Glutamatergic neuron (in vitro differentiated cells): ENCODE results near the gene FREM3. TPM values are rescaled to one million over a fixed set of nuclear protein-coding genes. Genes with fewer than 3 reads are reported as not detected.
"Not testable (repeated sequence)": the region's sequence is repeated elsewhere in the genome, so short reads cannot be mapped to it uniquely, and the experiment has no call there.

Experiments used
- DNase-seq: peaks from one replicate; pipeline ENCODE4 v3.0.0; 2022
- H3K27ac Mint-ChIP-seq: one replicate; pipeline ENCODE4 v1.8.0; 2020; ENCODE audit warnings: mild to moderate bottlenecking, mixed read lengths, inconsistent platforms; ENCODE audit not compliant: unreplicated experiment
- H3K27me3 Mint-ChIP-seq: one replicate; pipeline ENCODE4 v1.8.0; 2020; ENCODE audit warnings: mild to moderate bottlenecking, moderate library complexity, mixed read lengths, inconsistent platforms; ENCODE audit not compliant: unreplicated experiment
- H3K36me3 Mint-ChIP-seq: one replicate; pipeline ENCODE4 v1.8.0; 2020; ENCODE audit warnings: mild to moderate bottlenecking, mixed read lengths, inconsistent platforms; ENCODE audit not compliant: unreplicated experiment
- H3K4me1 Mint-ChIP-seq: one replicate; pipeline ENCODE4 v1.8.0; 2020; ENCODE audit warnings: mild to moderate bottlenecking, low read depth, mixed read lengths, inconsistent platforms; ENCODE audit not compliant: unreplicated experiment
- H3K4me3 Mint-ChIP-seq: one replicate; pipeline ENCODE4 v1.8.0; 2020; ENCODE audit warnings: mild to moderate bottlenecking, mixed read lengths, inconsistent platforms; ENCODE audit not compliant: unreplicated experiment
- H3K9me3 Mint-ChIP-seq: one replicate; pipeline ENCODE4 v1.8.0; 2020; ENCODE audit warnings: mild to moderate bottlenecking, moderate library complexity, mixed read lengths, inconsistent platforms; ENCODE audit not compliant: unreplicated experiment
- total RNA-seq: library from RNA; stranded (reverse); fragmentation: NEBNext Ultra II Directional; extraction: Animal tissue kit (Norgen Biotek cat#: 25700); gene quantifications from one replicate; pipeline ENCODE4 v1.2.1, GENCODE V29; 2021; ENCODE audit not compliant: unreplicated experiment
- TF ChIP-seq, protein P1 (sequence below): fragments of 200-600 bp; sonication (generic); IDR thresholded peaks from one replicate; pipeline ENCODE4 v1.5.0; 2021; ENCODE audit not compliant: partially characterized antibody, unreplicated experiment

The FREM3 gene
- total RNA-seq, 1 donor from 2014 or later: not detected

DNA sequence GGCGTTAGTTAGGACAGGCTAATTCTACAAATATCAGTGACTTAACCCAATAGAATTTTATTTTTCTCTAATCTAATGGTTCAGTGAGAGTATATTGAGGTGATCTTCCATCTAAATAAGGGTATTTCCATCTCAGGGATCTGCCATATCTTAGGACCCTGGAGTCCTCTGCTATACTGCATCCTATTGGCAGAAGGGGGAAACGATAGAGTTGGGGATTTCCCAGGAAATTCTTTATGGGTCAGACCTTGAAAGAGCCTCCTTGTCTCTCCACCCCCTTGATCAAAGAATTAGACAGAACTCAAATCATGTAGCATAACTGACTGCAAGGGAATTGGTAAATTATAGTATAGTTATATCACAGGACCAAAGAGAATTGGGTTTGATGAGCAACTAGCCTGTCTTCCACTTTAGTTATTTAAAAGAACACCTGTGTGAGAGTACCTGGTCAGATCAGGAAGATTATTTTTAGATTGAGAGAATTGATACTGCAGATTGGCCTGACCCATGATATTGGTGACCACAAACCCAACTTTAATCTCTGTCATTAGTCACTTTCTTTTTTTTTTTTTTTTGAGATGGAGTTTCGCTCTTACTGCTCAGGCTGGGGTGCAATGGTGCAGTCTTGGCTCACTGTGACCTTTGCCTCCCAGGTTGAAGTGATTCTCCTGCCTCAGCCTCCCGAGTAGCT, 161.4 kb downstream of the FREM3 start:
- Mint-ChIP-seq H3K4me3 (no peak overlapping the region), H3K36me3 (no peaks in the 10 kb centered on the region), H3K27me3 (no peaks in the 10 kb centered on the region), H3K9me3 (peaks cover 3% of the 10 kb centered on the region), H3K27ac (no peak overlapping the region), H3K4me1 (no peaks in the 10 kb centered on the region)
- DNase-seq: no peak
- TF ChIP-seq, protein P1, sequence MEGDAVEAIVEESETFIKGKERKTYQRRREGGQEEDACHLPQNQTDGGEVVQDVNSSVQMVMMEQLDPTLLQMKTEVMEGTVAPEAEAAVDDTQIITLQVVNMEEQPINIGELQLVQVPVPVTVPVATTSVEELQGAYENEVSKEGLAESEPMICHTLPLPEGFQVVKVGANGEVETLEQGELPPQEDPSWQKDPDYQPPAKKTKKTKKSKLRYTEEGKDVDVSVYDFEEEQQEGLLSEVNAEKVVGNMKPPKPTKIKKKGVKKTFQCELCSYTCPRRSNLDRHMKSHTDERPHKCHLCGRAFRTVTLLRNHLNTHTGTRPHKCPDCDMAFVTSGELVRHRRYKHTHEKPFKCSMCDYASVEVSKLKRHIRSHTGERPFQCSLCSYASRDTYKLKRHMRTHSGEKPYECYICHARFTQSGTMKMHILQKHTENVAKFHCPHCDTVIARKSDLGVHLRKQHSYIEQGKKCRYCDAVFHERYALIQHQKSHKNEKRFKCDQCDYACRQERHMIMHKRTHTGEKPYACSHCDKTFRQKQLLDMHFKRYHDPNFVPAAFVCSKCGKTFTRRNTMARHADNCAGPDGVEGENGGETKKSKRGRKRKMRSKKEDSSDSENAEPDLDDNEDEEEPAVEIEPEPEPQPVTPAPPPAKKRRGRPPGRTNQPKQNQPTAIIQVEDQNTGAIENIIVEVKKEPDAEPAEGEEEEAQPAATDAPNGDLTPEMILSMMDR: no peak

DNA sequence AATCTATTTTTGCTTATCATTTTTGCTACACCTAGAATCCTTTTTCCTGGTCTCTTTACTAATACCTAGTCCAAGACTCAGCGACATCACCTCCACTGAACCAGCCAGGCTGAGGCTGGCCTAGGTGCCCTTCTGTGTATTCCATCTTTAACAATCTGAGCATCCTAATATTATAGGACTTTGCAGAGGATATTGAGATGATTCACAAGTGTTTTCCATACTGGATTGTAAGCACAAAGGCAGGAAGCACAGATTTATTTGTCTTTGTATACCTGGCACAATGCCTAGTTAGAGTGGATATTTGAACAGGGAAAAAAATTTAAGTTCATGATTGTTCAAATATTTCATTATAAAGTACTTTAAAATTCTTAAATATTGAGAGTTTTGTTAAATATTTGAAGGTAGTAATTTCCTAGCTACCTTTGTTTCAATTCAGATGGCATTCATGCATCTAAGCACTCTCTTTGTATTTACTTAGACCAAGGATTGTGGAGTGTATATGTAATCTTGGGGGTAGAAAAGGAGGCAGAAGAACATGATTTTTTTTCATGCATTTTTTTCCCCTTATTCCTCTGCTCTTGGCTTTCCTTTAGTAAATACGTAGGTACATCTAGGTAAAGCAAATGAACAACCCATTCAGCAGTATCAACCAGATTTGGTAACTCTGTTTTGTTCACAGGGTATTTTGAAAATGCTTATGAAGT, 168.5 kb downstream of the FREM3 start:
- Mint-ChIP-seq H3K36me3 (no peaks in the 10 kb centered on the region), H3K27me3 (no peaks in the 10 kb centered on the region), H3K4me1 (no peaks in the 10 kb centered on the region), H3K9me3 (peaks cover 2% of the 10 kb centered on the region), H3K27ac (no peak overlapping the region), H3K4me3 (no peak overlapping the region)
- TF ChIP-seq, protein P1: no peak
- no peak for DNase-seq

DNA sequence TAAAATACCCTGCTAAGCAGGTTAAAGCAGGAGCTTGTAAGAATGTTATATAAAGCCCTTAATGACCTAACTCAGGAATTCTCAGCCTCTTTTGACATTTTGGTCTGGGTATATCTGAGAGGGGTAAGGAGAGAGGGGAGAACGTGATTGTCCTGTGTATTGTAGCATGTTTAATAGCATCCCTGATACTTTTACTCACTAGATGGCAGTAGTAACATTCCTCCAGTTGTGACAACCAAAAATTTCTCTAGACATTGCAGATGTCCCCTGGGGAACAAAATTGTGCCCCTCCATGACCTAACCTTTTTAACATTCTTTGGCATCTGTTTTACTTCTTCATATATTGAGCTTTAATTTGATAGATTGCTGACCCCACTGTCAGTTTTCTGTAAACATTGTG, 169.1 kb downstream of the FREM3 start:
- no peak overlapping the region for H3K27ac Mint-ChIP-seq
- no peaks in the 10 kb centered on the region for H3K4me1 Mint-ChIP-seq
- H3K9me3 Mint-ChIP-seq: peaks cover 2% of the 10 kb centered on the region
- no peak for DNase-seq
- no peaks in the 10 kb centered on the region for H3K36me3 Mint-ChIP-seq
- TF ChIP-seq, protein P1: no peak
- no peak overlapping the region for H3K4me3 Mint-ChIP-seq
- no peaks in the 10 kb centered on the region for H3K27me3 Mint-ChIP-seq

DNA sequence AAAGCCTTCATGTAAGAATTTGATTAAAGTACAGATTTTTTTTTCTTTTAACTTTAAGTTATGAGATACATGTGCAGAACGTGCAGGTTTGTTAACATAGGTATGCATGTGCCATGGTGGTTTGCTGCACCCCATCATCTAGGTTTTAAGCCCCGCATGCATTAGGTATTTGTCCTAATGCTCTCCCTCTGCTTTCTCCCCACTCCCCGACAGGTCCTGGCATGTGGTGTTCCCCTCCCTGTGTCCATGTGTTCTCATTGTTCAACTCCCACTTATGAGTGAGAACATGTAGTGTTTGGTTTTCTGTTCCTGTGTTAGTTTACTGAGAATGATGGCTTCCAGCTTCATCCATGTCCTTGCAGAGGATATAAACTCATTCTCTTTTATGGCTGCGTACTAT, 172.4 kb downstream of the FREM3 start:
- not testable (repeated sequence) for H3K4me1 Mint-ChIP-seq, H3K27ac Mint-ChIP-seq, H3K27me3 Mint-ChIP-seq, DNase-seq, H3K4me3 Mint-ChIP-seq, H3K9me3 Mint-ChIP-seq, H3K36me3 Mint-ChIP-seq

Other genes starting within 250 kb of the FREM3 start
- 107 TPM for gene SMARCA5, start 187.0 kb downstream of the FREM3 start, total RNA-seq
- not detected for gene GYPE, start 204.9 kb upstream of the FREM3 start, total RNA-seq